Chondrocyte (in vitro differentiated cells): ENCODE measurements around the gene RNF224. TPM values are rescaled to one million over a fixed set of nuclear protein-coding genes. Genes with fewer than 3 reads are reported as not detected.

ENCODE experiments used
- DNase-seq: peaks from one replicate; pipeline ENCODE4 v3.0.0; 2021; ENCODE audit warnings: mixed read lengths, low spot score
- H3K27ac Mint-ChIP-seq: one replicate; pipeline ENCODE4 v1.8.0; 2021; ENCODE audit warnings: mild to moderate bottlenecking, moderate library complexity, mixed read lengths; ENCODE audit not compliant: unreplicated experiment
- H3K27me3 Mint-ChIP-seq: 2 replicates; pipeline ENCODE4 v1.8.0; 2021; ENCODE audit warnings: low read depth, mixed read lengths
- H3K36me3 Mint-ChIP-seq: 2 replicates; pipeline ENCODE4 v1.8.0; 2021; ENCODE audit warnings: low read depth, mixed read lengths
- H3K4me1 Mint-ChIP-seq: 2 replicates; pipeline ENCODE4 v1.8.0; 2021; ENCODE audit warnings: low read depth, mild to moderate bottlenecking, mixed read lengths
- H3K4me3 Mint-ChIP-seq: one replicate; pipeline ENCODE4 v1.8.0; 2021; ENCODE audit warnings: mild to moderate bottlenecking, moderate library complexity, mixed read lengths; ENCODE audit not compliant: unreplicated experiment
- H3K9me3 Mint-ChIP-seq: 2 replicates; pipeline ENCODE4 v1.8.0; 2021; ENCODE audit warnings: low read depth, mixed read lengths
- total RNA-seq: library from RNA; stranded (reverse); gene quantifications from 3 replicates; pipeline ENCODE4 v1.2.1, GENCODE V29; 2021
- TF ChIP-seq, protein P1 (sequence below): fragments of 200-600 bp; sonication (generic); IDR thresholded peaks from 2 replicates; pipeline ENCODE4 v1.5.0; 2021; ENCODE audit warnings: antibody characterized with exemption, mild to moderate bottlenecking, moderate library complexity

RNF224 gene
- total RNA-seq, 1 donor from 2014 or later, result not detected

DNA sequence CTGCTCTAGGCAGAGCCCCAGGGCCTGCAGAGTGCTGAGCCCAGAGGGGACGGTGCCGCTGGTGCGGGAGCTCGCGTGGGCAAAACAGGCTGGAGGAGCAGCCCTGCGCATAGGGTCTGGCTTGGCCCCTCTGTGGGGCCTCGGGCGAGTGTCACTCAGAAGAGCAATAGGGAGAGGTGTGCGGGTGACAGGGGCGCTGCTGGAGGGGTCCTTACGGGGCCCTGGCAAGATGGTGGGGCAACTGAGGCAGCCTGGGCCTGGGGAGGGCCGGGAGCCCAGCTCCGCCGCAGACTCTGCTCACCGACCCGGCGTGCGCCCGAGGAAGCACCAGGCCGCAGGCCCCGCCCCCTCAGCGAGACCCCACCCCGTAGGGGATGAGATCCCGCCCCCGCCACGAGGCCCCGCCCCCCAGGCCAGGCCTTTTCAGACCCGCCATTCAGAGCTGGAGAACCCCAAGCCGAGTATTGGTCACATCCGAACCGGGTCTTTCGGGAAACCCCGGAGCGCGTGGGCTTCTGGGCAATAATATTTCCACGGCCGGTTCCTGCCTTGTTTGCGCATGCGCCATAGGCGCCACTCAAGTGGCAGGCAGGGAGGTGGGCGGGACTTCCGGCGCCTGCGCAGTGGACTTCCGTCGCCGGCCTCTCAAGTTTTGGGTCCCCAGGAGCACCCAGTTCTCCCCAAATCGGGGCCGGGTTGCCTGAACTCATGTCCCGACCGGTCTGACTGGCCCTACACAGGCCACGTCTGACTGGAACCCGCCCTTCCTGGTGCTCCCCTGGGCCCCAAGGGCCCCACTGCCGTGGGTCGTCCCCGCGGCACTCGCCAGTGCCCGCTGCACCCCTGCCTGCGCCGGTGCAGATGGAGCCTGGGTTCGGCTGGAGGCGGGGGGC is 4.0 kb upstream of the RNF224 start:
- H3K27ac Mint-ChIP-seq, result peak overlapping the region; percentile 45
- no peak for DNase-seq
- H3K36me3 Mint-ChIP-seq, result no peaks in the 10 kb centered on the region
- H3K4me3 Mint-ChIP-seq, result peak overlapping the region; percentile 70
- H3K9me3 Mint-ChIP-seq, result no peaks in the 10 kb centered on the region
- TF ChIP-seq, protein P1, sequence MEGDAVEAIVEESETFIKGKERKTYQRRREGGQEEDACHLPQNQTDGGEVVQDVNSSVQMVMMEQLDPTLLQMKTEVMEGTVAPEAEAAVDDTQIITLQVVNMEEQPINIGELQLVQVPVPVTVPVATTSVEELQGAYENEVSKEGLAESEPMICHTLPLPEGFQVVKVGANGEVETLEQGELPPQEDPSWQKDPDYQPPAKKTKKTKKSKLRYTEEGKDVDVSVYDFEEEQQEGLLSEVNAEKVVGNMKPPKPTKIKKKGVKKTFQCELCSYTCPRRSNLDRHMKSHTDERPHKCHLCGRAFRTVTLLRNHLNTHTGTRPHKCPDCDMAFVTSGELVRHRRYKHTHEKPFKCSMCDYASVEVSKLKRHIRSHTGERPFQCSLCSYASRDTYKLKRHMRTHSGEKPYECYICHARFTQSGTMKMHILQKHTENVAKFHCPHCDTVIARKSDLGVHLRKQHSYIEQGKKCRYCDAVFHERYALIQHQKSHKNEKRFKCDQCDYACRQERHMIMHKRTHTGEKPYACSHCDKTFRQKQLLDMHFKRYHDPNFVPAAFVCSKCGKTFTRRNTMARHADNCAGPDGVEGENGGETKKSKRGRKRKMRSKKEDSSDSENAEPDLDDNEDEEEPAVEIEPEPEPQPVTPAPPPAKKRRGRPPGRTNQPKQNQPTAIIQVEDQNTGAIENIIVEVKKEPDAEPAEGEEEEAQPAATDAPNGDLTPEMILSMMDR, result no peak
- H3K27me3 Mint-ChIP-seq, result peaks cover 2% of the 10 kb centered on the region
- H3K4me1 Mint-ChIP-seq, result peaks cover 20% of the 10 kb centered on the region

DNA sequence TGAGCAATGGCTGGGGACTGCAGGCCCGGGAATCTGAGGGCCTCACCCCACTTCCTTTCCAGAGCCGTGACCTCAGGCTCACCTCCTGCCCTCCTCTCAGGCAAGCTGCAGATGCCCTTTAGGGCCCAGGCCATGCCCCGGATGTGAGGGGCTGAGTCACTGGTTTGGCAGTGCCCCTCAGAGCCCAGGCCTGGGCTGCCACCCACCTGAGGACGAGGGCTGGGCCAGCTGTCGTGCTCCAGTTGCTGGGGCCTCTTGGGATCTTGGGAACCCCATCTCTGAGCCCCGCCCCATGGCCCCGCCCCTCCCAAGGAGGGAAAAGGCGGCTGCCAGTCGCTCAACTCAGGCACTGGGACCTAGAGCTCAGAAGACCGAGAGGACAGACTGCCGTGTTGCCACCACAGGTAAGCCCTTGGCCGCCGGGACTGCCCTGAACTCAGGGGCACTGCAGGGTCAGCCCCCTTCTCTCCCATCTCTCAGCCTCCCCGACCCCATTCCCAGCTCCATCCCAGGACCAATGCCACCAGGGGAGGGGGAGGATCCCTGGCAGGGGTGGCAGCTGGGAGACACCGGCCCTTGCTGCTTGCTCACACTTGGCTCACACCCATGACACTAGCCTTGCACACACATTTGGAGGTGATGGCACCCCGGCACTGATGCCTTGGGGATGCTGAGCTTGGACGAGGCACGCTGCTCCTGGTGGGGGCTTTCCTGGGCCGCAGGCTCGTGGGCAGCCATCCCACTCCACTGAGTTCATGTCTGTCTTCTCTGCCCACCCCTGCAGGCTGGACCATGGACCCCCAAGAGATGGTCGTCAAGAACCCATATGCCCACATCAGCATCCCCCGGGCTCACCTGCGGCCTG is 2.2 kb upstream of the RNF224 start, which contains the start of gene CYSRT1:
Gene CYSRT1, plus strand, starts transcription at position 345 of the 865 bp plus-strand sequence. Its CDS starts 448 bp downstream, at position 793.
- Mint-ChIP-seq H3K9me3 (no peaks in the 10 kb centered on the region), H3K4me3 (peak within 1 kb of the TSS; percentile 68), H3K36me3 (no peaks in the 10 kb centered on the region), H3K4me1 (peaks cover 13% of the 10 kb centered on the region), H3K27ac (no peak within 1 kb of the TSS), H3K27me3 (peaks cover 2% of the 10 kb centered on the region)
- no peak for DNase-seq
- TF ChIP-seq, protein P1, result no peak

DNA sequence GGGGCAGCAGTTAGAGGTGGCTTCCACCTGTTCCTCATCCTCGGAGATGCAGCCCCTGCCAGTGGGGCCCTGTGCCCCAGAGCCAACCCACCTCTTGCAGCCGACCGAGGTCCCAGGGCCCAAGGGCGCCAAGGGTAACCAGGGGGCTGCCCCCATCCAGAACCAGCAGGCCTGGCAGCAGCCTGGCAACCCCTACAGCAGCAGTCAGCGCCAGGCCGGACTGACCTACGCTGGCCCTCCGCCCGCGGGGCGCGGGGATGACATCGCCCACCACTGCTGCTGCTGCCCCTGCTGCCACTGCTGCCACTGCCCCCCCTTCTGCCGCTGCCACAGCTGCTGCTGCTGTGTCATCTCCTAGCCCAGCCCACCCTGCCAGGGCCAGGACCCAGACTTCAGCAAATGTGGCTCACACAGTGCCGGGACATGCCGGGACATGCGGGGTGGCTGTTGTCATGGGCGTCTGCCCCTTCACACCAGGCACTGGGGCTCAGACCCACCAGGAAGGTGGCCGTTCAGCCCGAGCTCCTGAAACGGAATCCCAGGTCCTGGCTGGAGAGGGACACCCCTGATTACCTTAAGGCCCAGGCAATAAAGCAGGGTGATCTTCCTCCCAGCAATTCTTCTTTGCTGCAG is 1.5 kb upstream of the RNF224 start:
- no peaks in the 10 kb centered on the region for H3K9me3 Mint-ChIP-seq
- H3K4me3 Mint-ChIP-seq, result no peak overlapping the region
- H3K27ac Mint-ChIP-seq, result no peak overlapping the region
- H3K4me1 Mint-ChIP-seq, result peaks cover 13% of the 10 kb centered on the region
- H3K27me3 Mint-ChIP-seq, result peaks cover 2% of the 10 kb centered on the region
- no peak for DNase-seq
- TF ChIP-seq, protein P1, result no peak
- no peaks in the 10 kb centered on the region for H3K36me3 Mint-ChIP-seq

DNA sequence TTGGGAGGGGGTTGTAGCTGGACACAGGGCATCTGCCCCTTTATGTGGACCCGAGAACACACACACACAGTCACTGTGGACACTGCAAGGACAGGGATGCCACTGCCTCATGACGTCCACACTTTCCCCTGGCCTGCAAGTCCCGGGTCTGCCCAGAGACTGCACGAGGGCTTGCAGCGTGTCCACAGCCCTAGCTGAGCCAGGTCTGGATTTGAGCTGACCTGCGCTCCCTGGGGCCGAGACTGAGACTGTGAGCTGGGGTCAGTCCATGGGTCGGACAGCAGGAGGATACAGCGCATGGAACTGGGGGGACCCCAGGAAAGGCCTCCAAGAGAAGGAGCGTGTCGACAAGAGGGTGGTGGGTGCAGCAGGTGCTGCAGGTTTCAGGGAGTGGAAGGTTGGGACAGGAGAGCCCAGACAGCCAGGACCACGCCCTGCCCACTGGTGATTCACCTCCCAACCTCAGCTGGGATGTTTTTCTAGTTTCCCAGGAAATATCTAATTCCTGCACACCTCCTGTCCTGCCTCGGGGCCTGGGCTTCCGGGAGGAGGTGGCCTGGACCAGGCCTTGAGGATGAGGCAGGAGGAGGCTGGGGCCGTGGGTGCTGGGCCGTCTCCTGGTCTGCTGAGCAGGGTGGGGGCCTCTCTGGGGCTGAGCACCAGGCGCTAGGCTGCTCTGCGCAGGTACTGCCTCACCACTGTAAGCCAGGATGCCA is 806 bp upstream of the RNF224 start:
- Mint-ChIP-seq H3K4me1 (peaks cover 13% of the 10 kb centered on the region), H3K4me3 (no peak overlapping the region), H3K27ac (peak overlapping the region; percentile 45), H3K36me3 (no peaks in the 10 kb centered on the region), H3K9me3 (no peaks in the 10 kb centered on the region), H3K27me3 (peaks cover 2% of the 10 kb centered on the region)
- DNase-seq, result no peak
- TF ChIP-seq, protein P1, result no peak
